Spleen (tissue), 7 donors: ENCODE data around the gene TMEM151A.

Source experiments
- CTCF ChIP-seq, 11 experiments: fragments of 200-600 bp in 7 of 11; fragments of 450-650 bp in 4 of 11; sonication (generic) in 4 of 11; IDR thresholded peaks in 8 of 11; conservative IDR thresholded peaks in 3 of 11; 1 replicate in 7 of 11; 2 replicates in 4 of 11; pipeline versions ENCODE4 v1.4.0 to v1.8.0; 2016 to 2021; ENCODE audit warnings: antibody characterized with exemption in 11 of 11, inconsistent platforms in 4 of 11, mild to moderate bottlenecking in 1 of 11
- POLR2A ChIP-seq, 3 donors: fragments of 450-650 bp; IDR thresholded peaks; one replicate each; pipeline ENCODE4 v1.5.1; 2017; ENCODE audit warnings: antibody characterized with exemption in 3 of 3, mild to moderate bottlenecking in 1 of 3
- donor health status: DM: no; HTN: no; CAD: no; lungs with moderate emphysema.
- donor health status: DM: no; HTN: no; CAD: no.
- donor health status: DM: no; HTN: no; CAD: no.

- TF ChIP-seq POLR2A (IDR thresholded peaks at IDR 0.05) (no peak), CTCF (IDR thresholded peaks at IDR 0.05 in 8 of 11, conservative IDR thresholded peaks at IDR 0.05 in 3 of 11) (no peak)
These were observed 12.5 kb upstream of the TMEM151A start for GRCh38 chr11:66279092-66279734.
